NCI-H1436 treated with DMSO at 0.1 percent for 48 hours (cell line): ENCODE measurements around the gene IZUMO4.
A peak's percentile ranks its signal among the peaks of the same experiment; 100 is the strongest.

Experiments used
- DNase-seq: peaks from one replicate; lab custom pipeline; 2025; lab: John Stamatoyannopoulos, UW

Gene IZUMO4, protein sequence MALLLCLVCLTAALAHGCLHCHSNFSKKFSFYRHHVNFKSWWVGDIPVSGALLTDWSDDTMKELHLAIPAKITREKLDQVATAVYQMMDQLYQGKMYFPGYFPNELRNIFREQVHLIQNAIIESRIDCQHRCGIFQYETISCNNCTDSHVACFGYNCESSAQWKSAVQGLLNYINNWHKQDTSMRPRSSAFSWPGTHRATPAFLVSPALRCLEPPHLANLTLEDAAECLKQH

DNA sequence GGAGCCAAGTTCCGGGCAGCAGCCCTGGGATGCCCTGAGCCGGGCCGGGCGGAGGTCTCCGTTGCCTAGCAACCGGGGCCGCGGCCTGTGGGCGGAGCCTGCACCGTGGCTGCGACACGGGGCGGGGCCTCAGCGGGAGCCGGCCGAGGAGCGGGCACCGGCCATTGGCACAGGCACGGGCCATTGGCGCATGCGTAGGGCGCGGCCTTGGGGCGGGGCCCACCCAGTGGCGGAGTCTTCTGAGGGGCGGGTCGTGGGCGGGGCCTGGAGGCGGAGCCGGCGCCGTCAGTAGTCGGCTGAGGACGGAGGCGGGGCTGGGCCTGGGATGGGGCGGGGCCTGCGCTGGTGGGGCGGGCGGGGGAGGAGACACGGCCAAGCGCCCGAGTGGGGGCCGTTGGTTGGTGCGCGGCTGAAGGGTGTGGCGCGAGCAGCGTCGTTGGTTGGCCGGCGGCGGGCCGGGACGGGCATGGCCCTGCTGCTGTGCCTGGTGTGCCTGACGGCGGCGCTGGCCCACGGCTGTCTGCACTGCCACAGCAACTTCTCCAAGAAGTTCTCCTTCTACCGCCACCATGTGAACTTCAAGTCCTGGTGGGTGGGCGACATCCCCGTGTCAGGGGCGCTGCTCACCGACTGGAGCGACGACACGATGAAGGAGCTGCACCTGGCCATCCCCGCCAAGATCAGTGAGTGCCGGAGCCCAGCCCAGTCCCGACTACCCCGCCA lies at the start of gene IZUMO4:
Gene IZUMO4 (plus strand): TSS at position 436 of the 723 bp plus-strand sequence. CDS start 31 bp downstream, at position 467.
- DNase-seq: peak; percentile 85

GRCh38 chr19:2047076-2047448 lies 49.7 kb upstream of the IZUMO4 start:
- no peak for DNase-seq

GRCh38 chr19:2047449-2048103 lies 49.1 kb upstream of the IZUMO4 start:
- no peak for DNase-seq

DNA sequence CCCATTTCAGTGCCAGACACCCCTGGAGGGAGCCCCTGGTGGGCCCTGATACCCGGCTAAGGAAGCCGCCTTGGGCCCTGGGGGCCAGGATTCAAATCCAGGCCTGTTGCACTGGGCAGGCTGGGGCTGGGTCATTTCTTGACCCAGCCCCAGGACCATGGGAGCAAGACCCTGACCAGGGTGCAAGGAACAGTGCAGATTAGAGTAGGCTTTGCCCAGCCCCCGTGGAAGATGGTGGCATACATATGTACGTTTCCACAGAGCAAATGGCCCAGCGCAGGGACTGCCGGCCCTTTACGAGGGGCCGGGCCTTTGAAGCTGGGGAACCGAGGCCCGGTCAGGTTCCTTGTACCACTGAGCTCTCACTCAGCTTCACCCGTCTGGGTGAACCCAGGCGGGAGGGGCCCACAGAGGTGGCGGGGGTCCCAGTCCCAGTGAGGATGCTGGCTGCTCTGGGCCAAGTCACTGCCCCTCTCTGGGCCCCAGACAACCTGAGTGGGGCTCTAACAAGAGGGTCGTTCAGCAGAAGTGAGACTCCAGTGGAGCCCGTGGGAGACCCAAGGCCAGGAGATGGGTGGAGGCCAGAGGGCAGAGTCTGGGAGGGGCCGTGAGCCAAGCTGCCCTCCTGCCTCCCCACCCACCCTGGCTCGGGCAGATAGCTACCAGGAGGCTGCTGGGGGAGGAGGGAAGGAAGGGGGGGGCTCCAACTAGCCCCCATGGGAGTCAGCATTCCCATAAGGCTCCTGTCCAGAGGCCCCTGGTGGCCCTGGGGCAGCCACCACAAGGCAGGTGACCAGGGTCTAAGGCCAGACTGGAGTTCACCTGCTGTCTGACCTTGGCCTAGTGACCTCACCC lies 48.4 kb upstream of the IZUMO4 start:
- no peak for DNase-seq

GRCh38 chr19:2048959-2049740 lies 47.6 kb upstream of the IZUMO4 start:
- DNase-seq: no peak

DNA sequence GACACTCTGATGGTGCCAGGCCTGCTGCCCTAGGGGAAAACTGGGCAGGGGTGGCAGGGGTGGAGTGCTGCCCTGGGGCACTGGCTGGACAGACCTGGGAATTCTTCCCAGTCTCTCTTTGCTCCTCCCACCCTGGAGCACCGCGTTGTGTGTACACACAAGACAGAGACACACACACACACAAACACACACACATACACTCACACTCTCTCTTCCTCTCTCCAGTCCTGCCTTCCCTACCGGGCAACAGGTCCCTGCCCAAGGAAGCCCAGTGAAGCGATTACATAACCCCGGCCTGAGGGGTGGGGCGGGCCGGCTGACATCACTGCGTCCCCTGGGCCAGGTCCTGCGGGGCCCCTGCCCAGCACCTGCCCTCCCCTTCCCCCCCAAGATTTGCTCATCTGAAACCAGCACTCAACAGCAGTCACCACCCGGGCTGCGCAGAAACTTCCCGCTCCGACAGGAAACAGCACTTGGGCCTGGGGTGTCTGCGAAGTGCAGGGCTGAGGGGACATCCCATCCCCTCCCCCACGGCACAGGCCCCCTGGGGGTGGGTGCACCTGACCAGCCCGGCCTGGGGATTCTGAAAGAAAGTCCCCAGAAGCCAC lies 46.9 kb upstream of the IZUMO4 start:
- DNase-seq: peak; percentile 14

DNA sequence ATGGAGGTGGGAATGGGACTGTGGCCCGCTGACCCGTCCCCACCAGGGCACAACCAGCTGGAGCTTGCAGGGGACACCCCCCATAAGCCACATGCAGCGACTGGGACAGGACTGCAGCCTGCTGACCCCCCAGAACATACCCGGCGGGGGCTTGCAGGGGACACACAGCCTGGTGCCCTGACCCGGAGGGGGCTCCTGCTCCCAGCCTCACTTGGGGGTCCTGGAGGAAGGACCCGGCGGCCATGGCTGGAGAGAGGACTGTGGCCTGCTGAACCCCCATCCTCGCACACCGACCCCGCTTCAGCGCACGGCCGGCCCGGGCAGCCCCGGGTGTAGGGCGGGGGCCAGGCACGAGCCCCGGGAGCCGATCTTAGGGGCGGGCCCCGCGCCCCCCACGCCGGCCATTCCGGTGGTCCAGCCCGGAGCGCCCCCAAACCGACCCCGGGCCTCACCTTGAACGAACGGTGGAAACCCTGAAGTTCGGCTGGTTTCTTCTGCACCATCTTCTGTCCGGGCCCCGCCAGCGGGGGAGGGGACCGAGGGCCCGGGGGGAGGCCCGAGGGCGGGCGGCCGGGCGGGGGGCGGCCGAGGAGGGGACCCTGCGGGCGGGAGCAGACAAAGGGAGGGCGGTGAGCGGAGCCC lies 46.2 kb upstream of the IZUMO4 start:
- DNase-seq: no peak

DNA sequence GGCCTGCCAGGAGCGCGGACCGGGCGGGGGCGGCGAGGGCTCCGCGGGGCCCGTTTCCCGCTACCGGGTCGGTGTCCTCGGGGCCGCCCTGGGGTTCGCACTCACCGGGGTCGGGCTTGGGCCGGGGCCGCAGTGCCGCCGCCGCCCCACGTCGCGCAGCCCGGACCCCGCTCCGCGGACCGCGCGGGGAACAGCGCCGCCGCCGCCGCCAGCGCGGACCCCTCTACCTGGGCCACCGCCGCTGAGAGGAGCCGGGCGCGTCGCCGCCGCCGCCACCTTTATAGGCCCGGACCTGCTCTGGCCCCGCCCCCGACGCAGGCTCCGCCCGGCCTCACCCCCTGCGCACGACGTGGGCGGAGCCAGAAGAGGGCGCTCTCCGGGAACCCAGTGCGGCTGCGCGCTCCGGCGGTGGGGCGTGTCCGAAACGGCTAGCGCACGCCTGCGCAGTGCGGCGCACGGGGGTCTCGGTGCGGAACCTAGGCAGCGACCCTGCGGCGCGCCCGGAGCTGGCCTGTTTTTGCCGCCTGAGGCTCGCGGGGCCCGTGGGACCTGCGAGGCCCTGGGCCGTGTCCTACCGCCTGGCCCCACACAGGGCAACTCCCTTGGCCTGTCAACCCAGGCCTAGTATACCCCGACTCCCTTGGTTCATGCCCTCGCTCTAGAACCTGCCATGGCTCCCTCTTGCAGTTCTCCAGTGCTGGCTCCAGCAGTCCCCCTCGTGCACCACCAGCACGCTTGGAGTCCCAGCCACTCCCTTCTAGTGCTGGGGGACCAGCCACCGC lies 45.5 kb upstream of the IZUMO4 start, which contains the start of gene MKNK2:
Gene MKNK2 (minus strand): TSS at position 254 of the 782 bp plus-strand sequence. CDS start 393 bp downstream, outside the sequence.
- peak; percentile 13 for DNase-seq

DNA sequence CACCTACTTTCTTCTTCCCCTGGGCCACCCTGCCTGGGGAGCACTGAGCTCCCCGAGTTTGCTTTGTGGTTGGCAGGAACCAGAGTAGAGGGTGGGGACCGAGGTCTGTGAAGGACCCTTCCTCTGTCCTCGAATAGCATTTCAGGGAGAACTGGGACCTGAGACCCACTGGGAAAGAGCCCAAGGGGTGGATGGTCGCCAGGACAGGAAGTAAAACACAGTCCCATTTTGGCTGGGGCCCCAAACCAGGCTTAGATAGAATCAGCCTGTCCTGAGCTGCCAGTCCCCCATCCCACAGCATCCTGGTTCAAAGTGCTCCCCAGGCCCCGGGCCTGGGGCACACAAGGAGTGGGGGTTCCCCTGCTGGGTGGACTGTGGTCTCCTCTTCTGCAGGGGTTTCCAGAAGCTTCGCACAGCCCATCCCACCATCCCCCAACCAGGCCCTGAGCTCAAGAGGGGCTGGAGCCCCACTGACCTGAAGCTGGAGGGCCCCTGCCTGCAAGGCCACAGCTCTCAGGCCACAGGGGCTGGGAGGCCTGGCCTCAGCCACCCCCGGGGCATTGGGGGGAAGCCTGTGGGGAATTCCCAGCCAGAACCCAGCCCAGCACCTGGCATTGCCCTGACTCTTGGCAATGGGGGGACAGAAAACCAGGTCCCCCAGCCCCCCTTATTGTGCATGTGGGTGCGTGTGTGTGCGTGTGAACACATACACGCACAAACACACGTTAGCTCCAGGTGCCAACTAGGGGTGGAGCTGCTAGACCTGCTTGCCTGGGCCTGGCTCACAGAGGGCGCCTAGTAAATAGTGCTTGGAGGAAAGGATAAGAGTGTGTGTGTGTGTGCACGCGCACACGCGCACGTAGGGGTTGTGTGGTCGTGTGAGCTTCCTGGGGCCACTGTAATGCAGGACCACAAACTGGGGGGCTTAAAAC lies 44.7 kb upstream of the IZUMO4 start:
- no peak for DNase-seq

DNA sequence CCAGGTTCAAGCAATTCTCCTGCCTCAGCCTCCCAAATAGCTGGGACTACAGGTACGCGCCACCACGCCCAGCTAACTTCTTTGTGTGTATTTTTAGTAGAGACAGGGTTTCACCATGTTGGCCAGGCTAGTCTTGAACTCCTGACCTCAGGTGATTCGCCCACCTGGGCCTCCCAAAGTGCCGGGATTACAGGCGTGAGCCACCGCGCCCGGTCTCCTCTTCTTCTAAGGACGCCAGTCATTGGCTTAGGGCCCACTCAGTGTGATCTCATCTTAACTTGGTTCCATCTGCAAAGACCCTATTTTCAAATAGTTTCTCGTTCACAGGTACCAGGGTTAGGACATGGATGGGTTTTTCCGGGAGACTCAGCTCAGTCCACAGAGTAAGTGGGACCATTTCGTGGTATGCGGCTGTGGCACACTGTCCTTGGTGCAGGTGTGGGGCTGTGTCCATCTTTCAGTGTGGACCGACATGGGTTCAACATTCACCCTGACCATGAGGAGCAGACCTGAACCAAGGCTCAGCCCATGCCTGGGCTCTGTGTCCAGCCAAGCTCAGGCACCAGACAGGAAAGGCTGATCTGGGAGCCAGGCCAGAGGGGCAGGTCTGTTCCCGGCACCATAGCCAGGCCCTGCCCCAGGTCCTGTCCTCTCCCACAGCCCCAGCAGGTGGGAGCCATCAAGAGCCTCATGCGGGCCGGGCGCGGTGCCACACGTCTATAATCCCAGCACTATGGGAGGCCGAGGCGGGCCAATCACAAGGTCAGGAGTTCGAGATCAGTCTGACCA lies 42.9 kb upstream of the IZUMO4 start:
- no peak for DNase-seq

GRCh38 chr19:2054763-2055162 lies 42.0 kb upstream of the IZUMO4 start:
- no peak for DNase-seq

DNA sequence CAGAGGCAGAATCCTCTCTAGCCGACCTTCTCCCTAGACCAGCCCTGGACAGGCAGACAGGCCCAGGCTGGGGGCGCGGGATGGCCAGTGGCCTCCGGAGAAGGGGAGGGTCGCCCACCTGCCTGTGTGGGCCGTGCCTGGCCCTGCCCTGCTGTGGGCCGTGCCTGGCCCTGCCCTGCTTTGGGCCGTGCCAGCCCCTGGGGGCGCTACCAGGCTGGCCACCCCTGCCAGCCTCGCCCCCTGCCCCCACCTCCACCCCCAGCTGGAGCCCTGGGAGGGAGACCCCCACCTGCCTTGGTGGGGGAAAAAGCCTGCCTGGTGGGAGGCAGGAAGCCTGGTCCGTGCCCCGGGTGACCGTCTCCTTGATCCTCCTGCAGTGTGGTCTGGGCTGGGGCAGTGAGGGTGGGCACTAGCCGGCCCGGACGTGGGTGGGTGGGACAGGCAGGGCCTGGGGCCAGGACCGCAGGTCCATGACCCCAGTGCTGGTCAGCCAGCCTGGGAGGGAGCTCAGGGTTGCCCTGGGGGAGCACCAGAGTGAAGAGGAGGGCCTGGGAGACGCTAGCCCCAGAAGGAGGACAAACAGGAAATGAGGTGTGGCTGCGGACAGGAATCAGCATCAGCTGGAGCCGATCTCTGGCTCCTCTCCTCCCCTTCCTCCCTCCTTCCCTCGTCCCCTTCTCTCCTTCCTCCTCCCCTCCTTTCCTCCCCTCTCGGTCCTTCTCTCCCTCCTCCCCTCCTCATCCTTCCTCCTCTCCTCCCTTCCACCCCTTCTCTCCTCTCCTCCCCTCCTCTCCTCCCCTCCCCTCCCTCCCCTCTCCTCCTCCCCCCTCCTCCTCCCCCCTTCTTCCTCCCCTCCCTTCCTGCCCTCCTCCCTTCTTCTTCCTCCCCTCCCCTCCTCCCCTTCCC lies 40.5 kb upstream of the IZUMO4 start:
- DNase-seq: no peak

DNA sequence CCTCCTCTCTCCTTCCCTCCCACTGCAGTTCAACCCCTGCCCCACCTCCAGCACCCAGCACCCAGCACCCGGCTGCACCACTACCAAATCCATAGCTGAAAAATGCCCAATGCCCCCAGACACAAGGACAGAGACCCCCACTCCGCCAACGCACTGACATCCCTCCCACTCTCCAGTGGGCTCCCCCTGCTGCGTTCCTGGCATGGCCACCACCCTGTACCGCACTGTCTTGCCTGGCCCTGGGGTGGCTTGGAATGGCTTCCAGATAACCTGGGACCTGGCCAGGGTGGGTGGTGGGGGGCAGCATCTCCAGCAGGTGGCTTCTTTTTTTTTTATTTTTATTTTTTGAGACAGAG lies 39.9 kb upstream of the IZUMO4 start:
- no peak for DNase-seq

GRCh38 chr19:2057484-2058469 lies 38.9 kb upstream of the IZUMO4 start:
- no peak for DNase-seq
